Measurements from ENCODE around the gene SENP5. TPM values are rescaled to one million over a fixed set of nuclear protein-coding genes. Genes with fewer than 3 reads are reported as not detected.

SENP5 gene
- total RNA-seq, 1 experiment from 2014 or later = 30.4 TPM

DNA sequence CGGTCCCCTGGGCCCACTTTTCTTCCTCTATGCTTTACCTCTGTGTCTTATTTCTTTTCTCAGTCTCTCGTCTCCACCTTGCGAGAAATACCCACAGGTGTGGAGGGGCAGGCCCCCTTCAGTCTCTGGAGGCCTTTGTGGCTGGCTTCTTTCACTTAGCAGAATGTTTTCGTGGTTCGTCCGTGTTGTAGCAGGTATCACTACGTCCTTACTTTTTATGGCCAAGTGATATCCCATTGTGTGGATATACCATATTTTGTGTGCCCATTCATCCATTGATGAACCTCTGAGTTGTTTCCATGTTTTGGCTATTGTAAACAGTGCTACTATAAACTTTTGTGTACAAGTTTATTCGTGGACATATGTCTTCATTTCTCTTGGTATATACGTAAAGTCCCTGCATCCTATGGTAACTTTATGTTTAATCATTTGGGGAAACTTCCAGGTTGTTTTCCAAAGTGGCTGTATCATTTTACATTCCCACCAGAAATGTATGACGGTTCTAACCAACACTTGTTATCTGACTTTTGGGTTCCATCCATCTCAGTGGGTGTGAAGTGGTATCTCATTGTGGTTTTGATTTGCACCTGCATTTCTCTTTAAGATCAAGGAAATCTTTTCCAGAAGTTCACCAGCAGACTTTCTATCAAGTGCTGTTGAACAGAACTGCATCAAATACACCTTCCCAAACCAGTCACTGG, 95.4 kb downstream of the SENP5 start:
- no peak for TF ChIP-seq CTCF (conservative IDR thresholded peaks at IDR 0.05)
- Histone ChIP-seq H3K27me3 (ENCODE audit: insufficient read depth, low read length) (peaks cover 21% of the 10 kb centered on the region), H3K23ac (ENCODE audit: insufficient read length, low read depth, low read length) (no peak overlapping the region), H4K5ac (ENCODE audit: insufficient read length, low read depth, low read length) (no peak overlapping the region), H2BK120ac (ENCODE audit: low read depth, low read length, poor library complexity, severe bottlenecking) (no peak overlapping the region), H2BK5ac (ENCODE audit: insufficient read length, low read length) (no peak overlapping the region), H2BK12ac (ENCODE audit: insufficient read length, low read depth, low read length) (no peak overlapping the region), H2AK5ac (ENCODE audit: insufficient read length, low read length) (no peak overlapping the region), H3T11ph (ENCODE audit: low read length) (no peak overlapping the region), H3K79me2 (ENCODE audit: insufficient read depth, low read length) (no peaks in the 10 kb centered on the region), H3K14ac (ENCODE audit: insufficient read depth, low read length) (no peak overlapping the region), H2AFZ (ENCODE audit: low read length) (no peak overlapping the region), H4K91ac (ENCODE audit: insufficient read length, low read depth, low read length) (no peak overlapping the region), H3K4me2 (ENCODE audit: insufficient read depth, insufficient read length, low read length) (no peak overlapping the region), H2BK20ac (ENCODE audit: low read depth, low read length, poor library complexity, severe bottlenecking) (no peak overlapping the region), H4K20me1 (ENCODE audit: control insufficient read depth, insufficient read depth, insufficient read length) (no peaks in the 10 kb centered on the region), H2BK15ac (ENCODE audit: low read depth, low read length) (no peak overlapping the region), H4K8ac (replicated peaks; ENCODE audit: insufficient read length, low read depth, low read length) (no peak overlapping the region), H3K9me3 (ENCODE audit: control insufficient read depth, low read depth, low read length) (no peaks in the 10 kb centered on the region), H3K4me1 (ENCODE audit: insufficient read depth, low read length) (no peaks in the 10 kb centered on the region), H3K18ac (ENCODE audit: insufficient read length, low read depth, low read length) (no peak overlapping the region), H3K79me1 (ENCODE audit: insufficient read depth, low read depth, low read length, poor library complexity, severe bottlenecking) (no peaks in the 10 kb centered on the region), H3K4ac (ENCODE audit: low read depth, low read length) (no peak overlapping the region), H3K56ac (ENCODE audit: insufficient read length, low read depth, low read length) (no peak overlapping the region), H3K9ac (ENCODE audit: extremely low read depth, insufficient read length, low read length) (no peak overlapping the region), H3K23me2 (ENCODE audit: insufficient read length, low read depth, low read length, poor library complexity, severe bottlenecking) (no peaks in the 10 kb centered on the region), H3K27ac (ENCODE audit: insufficient read length, low read depth, low read length) (no peak overlapping the region)
- H3K27ac Mint-ChIP-seq = no peak overlapping the region
- no peaks in the 10 kb centered on the region for H3K36me3 Mint-ChIP-seq (ENCODE audit: insufficient read depth in 1 of 3, low read depth in 3 of 3)
- H3K4me3 Mint-ChIP-seq = no peak overlapping the region
- peaks cover 73% of the 10 kb centered on the region for H3K27me3 Mint-ChIP-seq (ENCODE audit: low read depth)
- no CpG with 5 or more reads among the region's 10 CpGs for WGBS (ENCODE audit: extremely low coverage, insufficient read length, low lambda C conversion rate)
- DNase-seq = no peak
- H3K9me3 Mint-ChIP-seq = no peaks in the 10 kb centered on the region; a peak in 1 of 5 replicates
- H3K4me1 Mint-ChIP-seq = peaks cover 3 to 10% of the 10 kb centered on the region in 2 experiments; a peak in 3 of 4 replicates

Data from H9 (cell line).